H54 (cell line): Measurements from ENCODE around the gene SKA2.
"Not testable (repeated sequence)": the region's sequence is repeated elsewhere in the genome, so short reads cannot be mapped to it uniquely, and the experiment has no call there.

Source experiments
- DNase-seq: peaks from one replicate; pipeline ENCODE4 v3.0.0; 2011; ENCODE audit warnings: low spot score, mixed read lengths; ENCODE audit not compliant: insufficient read length
- FAIRE-seq: peaks from 3 replicates; lab custom pipeline; 2011; peaks lifted over from hg19 to GRCh38; lab: Jason Lieb, UNC
- POLR2A ChIP-seq: IDR thresholded peaks from 2 replicates; pipeline ENCODE4 v1.6.1; 2011; ENCODE audit warnings: low read depth, mild to moderate bottlenecking, low read length

SKA2 gene

DNA sequence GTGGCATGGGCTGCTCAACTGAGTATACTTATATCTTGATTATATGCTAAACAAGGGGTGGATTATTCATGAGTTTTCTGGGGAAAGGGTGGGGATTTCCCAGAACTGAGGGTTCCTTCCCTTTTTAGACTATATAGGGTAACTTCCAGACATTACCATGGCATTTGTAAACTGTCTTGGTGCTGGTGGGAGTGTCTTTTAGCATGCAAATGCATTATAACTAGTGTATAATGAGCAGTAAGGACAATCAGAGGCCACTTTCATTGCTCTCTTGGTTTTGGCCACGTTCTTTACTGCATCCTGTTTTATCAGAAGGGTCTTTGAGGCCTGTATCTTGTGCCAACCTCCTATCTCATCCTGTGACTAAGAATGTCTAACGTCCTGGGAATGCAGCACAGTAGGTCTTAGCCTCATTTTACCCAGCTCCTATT lies 12.6 kb upstream of the SKA2 start:
- FAIRE-seq = peak; percentile 81
- no peak for DNase-seq
- no peak for TF ChIP-seq POLR2A

DNA sequence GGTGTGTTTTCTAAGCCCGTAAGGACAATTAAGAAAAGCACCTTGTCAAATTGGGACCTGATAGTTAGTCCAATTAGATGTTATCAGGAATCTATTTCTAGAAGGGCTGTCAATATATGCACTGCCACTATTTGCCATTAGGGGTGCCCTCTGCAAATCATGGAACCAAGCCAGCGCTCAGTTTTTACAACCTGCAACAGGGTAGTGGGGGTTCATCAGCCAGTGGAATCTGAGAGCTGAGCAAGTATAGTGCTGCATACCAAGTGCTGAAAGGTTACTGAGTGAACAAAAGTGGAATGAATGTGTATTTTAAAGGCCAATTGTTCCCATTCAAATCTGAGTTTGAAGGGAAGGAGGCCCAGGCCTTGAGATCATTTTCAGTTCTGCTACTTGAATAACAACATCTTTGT lies 11.0 kb upstream of the SKA2 start:
- peak; percentile 82 for FAIRE-seq
- TF ChIP-seq POLR2A = no peak

DNA sequence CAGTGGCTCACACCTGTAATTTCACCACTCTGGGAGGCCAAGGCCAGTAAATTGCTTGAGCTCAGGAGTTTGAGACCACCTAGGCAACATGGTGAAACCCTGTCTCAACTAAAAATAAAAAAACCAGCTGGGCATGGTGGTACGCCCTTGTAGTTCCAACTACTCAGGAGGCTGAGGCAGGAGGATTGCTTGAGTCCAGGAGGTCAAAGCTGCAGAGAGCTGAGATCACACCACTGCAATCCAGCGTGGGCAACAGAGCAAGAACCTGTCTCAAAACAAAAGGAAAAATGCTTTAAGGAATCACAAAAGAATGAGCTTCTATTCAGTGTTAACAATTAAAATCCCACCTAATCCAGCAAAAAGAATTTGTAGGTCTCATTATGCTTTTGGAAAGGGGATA lies 6.5 kb upstream of the SKA2 start:
- DNase-seq = no peak
- FAIRE-seq = no peak
- TF ChIP-seq POLR2A = no peak

More for the DNA sequence above, 11.0 kb upstream of the SKA2 start:
- DNase-seq = peak; percentile 34

DNA sequence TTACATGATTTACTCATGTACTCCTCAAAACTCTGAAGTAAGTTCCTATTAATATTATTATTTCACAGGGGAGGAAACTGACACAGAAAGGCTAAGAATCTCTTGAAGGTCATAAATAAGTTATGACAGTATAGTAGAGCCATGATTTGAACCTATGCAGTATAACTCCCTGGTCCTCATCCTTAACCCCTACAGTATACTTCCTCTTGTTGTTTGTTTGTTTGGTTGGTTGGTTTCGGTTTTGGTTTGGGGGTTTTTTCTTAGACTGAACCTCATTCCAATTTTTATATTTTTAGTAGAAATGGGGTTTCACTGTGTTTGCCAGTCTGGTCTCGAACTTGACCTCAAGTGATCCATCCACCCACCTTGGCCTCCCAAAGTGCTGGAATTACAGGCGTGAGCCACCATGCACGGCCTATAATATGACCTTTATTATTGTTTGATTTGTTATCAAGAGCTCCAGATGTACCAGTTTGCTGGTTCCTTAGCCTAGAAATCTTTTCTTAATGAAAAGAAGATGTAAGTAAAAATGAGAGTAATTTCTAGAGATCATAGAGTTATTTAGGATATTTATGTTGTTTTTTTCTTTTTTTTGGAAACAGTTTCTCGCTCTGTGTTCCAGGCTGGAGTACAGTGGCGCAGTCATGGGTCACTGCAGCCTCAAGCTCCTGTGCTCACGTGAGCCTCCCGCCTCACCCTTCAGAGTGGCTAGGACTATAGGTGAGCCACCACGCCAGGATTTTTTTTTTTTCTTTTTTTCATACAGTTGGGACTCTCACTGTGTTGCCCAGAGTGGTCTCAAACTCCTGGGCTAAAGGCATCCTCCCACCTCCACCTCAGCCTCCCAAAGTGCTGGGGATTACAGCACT lies 5.4 kb upstream of the SKA2 start:
- FAIRE-seq (no peak), DNase-seq (no peak)
- no peak for TF ChIP-seq POLR2A

DNA sequence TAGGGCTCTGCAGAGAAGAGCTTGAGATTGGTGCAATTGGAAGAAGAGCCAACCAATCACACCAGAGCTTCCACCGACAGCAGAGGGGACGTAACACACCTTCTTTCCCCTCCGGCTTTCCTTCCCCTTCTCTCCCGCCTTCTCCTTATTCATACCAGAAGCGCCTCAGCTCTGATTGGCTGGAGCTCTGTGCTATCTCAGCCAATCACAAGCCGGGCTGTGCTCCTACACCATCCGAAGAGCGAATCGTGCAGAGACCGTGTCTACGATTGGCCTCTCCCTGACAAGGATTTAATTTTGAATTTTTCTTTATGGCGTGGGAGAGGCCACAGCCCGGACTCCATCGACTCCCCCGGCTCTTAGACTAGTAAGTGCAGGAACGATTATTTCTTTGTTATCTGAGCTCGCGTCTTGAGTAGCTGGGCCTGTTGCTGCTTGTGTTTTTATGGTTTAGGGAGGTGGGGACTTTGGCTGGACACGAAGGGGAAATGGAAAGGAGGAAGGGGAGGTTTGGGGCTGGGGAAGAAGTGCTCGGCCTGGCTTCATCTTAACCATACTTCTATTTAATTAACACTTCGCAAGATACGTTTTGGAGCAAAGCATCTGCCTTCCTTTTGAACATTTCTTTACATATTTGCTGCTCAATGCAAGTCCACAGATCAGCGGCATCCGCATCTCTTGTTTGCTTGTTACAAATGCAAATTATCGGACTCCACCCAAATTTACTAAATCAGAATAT lies 622 bp upstream of the SKA2 start, which contains the start of gene PRR11:
PRR11 (plus strand) TSS at position 308 of the 739 bp plus-strand sequence. CDS start 14,007 bp downstream, outside the sequence.
- no peak for FAIRE-seq
- DNase-seq = peak; percentile 81

DNA sequence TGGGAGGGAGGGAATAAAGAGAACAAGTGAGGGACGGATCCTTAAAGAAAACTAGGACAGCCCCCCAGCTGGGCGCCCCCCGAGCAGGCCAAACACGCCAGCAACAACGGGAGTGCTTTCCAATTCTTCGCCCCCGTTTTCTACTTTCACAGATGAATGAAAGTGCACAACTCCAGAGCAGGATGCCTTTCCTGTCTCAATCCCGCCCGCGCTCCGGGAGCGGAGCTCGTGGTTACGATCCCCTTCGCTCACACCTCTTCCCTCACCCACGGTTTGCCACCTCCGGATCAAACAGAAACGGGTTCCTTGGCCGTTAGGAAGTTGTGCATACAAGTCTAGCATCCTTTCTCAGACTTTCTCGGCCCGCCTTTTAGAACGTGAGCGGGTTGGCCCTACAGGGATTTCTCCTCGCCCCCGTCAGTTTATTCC lies 680 bp downstream of the SKA2 start:
- DNase-seq (no peak), FAIRE-seq (no peak)
- no peak; the same call in 1 of the 2 replicates for TF ChIP-seq POLR2A

More for the DNA sequence above, 622 bp upstream of the SKA2 start, which contains the start of gene PRR11:
- peak; percentile 45; the same call in 1 of the 2 replicates for TF ChIP-seq POLR2A

DNA sequence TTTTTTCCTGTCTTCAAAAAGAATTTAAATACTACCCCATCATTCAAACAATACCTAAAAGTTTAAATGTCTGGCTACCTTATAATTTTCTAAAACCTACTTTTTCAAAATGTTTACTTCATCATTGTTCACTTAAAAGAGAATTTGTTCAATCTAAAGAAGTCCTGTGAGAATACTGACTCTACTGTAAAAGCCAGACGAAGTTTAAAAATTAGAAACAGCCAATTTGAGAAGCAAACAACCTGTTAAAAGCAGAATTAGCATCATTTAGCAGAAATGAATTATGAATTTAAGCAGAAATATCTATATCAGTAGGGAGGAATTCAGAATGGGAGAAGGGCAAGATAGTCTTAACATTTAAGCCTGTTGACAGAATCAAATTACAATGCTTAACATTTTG lies 2.1 kb downstream of the SKA2 start:
- no peak for TF ChIP-seq POLR2A
- FAIRE-seq (no peak), DNase-seq (no peak)

DNA sequence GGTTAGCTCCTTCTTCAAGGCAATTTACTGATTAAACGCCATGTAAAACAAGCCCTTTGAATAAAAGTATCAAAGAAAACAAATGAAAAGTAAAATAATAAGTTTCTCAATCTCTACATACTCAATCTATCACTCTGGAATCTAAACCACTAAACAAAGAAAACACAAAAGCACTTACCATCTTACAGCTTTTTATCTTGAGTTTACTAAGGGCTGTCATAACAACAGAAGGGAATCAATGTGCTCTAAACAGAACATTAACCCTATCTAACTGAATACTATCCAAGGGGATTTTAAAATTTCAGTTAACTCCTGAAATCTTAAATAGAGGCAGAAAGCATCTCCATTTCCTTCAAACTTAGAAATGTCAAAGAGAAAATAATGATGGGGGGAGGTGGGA lies 3.4 kb downstream of the SKA2 start:
- DNase-seq (no peak), FAIRE-seq (no peak)
- TF ChIP-seq POLR2A = no peak

DNA sequence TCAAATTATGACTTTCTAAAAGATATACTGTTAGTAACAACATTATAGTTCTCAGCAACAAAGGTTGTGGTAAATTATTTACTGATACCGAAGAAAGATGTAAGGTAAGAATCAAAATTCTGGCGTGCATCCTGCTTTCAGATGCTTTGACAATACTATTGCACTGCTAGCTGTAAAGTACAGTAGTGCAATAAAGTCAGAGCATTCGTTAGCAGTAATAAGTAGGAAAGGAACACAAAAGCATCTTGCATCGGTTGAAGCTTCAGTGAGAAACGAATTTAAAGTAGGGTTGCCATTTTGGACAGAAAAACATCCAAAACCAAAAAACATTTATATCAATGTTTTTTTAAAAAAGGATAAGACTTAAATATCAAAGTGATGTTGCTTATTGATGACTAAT lies 4.0 kb downstream of the SKA2 start:
- TF ChIP-seq POLR2A = no peak
- FAIRE-seq (no peak), DNase-seq (no peak)

DNA sequence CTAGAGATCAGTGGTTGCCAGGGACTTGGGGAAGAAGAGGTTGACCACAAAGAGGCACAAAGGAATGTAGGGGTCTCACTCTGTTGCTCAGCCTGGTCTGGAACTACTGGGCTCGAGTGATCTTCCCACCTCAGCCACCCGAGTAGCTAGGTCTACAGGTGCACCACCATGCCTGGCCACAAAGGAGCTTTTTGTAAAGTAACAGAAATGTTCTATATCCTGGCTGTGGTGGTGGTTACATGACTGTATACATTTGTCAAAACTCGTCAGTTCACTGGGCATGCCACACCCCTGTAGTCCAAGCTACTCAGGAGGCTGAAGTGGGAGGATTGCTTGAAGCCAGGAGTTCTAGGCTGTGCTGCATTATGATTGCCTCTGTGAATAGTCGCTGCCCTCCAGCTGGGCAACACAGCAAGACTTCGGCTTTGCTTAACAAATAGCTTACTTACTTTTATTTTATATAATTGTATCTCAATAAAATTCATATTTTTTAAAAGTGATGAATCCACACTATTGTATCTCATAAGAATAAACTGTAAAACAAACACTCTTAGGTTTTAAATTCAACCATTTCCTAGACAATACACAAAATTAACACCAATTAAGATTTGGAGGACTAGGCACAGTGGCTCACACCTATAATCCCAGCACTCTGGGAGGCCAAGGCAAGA lies 5.0 kb downstream of the SKA2 start:
- TF ChIP-seq POLR2A = no peak
- DNase-seq (peak; percentile 12), FAIRE-seq (peak; percentile 92)

DNA sequence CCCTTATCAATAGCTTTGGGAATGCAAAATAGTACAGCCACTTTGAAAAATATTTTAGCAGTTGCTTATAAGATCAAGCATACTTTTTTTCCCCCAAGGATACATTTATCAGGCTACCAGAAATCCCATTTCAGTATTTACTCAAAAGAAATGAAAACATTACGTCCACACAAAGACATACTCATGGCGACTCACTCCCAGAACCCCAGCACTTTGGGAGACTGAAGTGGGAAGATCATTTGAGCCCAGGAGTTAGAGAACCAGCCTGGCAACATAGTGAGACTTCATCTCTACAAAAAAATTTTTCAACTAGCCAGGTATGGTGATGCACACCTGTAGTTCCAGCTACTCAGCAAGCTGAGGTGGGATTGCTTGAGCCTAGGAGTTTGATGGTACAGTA lies 5.9 kb downstream of the SKA2 start:
- DNase-seq (no peak), FAIRE-seq (peak; percentile 93)
- TF ChIP-seq POLR2A = no peak

DNA sequence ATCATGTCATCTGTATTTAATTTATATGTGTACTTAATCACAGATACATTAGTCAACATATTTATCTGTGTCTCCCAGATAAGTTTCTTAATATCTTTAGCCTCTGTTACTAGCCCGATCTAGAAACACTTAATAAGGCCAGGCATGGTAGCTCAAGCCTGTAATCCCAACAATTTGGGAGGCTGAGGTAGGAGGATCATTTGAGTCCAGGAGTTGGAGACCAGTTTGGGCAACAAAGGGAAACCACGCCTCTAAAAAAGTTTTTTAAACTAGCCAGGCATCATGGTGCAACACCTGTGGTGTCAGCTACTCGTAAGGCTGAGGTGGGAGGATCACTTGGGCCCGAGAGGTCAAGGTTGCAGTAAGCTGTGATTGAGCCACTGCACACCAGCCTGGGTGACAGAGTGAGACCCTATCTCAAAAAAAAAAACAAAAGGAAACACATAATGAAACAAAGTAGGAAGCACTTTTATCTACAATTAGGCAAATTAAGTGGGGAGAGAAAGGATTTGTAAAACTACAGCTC lies 9.4 kb downstream of the SKA2 start:
- no peak for DNase-seq
- TF ChIP-seq POLR2A = no peak
- no peak for FAIRE-seq

DNA sequence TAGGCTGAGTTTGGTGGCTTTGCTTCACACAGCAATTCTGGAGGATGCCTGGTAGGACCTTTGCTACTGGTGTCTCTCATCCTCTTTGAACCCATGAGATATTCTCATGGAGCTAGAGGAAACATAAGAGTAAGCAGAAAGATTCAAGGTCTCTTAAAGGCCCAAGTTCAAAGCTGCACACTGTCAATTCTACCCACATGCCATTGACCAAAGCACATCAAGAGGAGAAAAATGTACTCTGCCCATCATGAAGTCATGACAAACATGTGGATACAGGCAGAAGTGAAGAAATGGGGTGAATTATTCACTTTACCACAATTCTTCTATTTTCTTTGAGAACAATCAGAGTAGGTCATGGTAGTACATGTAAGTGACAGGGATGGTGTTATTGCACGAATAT lies 13.1 kb downstream of the SKA2 start:
- TF ChIP-seq POLR2A = no peak
- no peak for DNase-seq
- FAIRE-seq = no peak

DNA sequence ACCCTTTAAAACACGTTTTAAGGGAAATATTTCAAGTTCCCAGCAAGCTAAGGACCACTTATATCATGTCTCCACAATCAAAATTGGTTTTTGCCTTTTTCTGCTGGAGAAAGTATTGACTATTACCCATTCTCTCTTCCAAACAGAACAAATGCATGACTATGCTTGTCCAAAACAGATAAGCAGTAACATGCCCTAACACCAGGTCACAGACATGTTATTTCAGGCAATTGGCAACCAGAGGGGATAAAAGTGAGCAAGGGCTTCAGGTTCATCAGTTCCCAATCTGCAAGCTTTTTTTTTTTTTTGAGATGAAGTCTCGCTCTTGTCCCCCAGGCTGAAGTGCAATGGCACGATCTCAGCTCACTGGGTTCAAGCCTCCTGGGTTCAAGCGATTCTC lies 15.0 kb downstream of the SKA2 start:
- no peak for TF ChIP-seq POLR2A
- FAIRE-seq (no peak), DNase-seq (no peak)

DNA sequence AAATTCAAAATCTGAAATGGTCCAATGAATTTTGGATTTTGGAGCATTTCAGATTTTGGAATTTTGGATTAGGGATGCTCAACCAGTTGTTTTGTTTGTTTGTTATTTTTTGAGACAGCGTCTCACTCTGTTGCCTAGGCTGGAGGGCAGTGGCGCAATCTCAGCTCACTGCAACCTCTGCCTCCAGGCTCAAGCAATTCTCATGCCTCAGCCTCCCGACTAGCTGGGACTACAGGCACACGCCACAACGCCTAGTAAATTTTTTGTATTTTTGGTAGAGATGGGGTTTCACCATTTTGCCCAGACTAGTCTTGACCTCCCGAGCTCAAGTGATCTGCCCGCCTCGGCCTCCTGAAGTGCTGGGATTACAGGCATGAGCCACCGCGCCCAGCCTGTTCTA lies 16.6 kb downstream of the SKA2 start:
- FAIRE-seq, DNase-seq: not testable (repeated sequence)
